Heart left ventricle (tissue), 16 donors: ENCODE measurements around the gene SSH2. TPM values are rescaled to one million over a fixed set of nuclear protein-coding genes. Genes with fewer than 3 reads are reported as not detected.

ENCODE experiments used
- ATAC-seq, 4 donors: fragments of 200-7000 bp; cut with Tn5 transposase; one replicate each; pipeline ENCODE4 v1.9.1; 2020 to 2022; ENCODE audit warnings: moderate library complexity in 4 of 4, mild to moderate bottlenecking in 3 of 4, moderate number of reproducible peaks in 1 of 4
- DNase-seq, 5 donors: peaks; one replicate each; pipeline ENCODE4 v3.0.0-alpha.2; 2020
- H3K27ac ChIP-seq, 12 donors: fragments of 200-600 bp; sonication (generic) in 4 of 12; one replicate each; pipeline versions ENCODE4 v1.5.0 to v1.8.0; 2016 to 2022; ENCODE audit warnings: mild to moderate bottlenecking in 2 of 12
- H3K27me3 ChIP-seq, 9 donors: fragments of 200-600 bp; sonication (generic) in 2 of 9; one replicate each; pipeline versions ENCODE4 v1.5.1 to v1.8.0; 2016 to 2022; ENCODE audit warnings: mild to moderate bottlenecking in 3 of 9
- H3K36me3 ChIP-seq, 9 donors: fragments of 200-600 bp; sonication (generic) in 2 of 9; one replicate each; pipeline versions ENCODE4 v1.5.0 to v1.8.0; 2018 to 2022; ENCODE audit warnings: mild to moderate bottlenecking in 2 of 9
- H3K4me1 ChIP-seq, 12 donors: fragments of 200-600 bp; sonication (generic) in 4 of 12; one replicate each; pipeline versions ENCODE4 v1.5.0 to v1.8.0; 2016 to 2022; ENCODE audit warnings: mild to moderate bottlenecking in 3 of 12
- H3K4me3 ChIP-seq, 12 donors: fragments of 200-600 bp; sonication (generic) in 4 of 12; one replicate each; pipeline versions ENCODE4 v1.5.0 to v1.8.0; 2017 to 2022; ENCODE audit warnings: mild to moderate bottlenecking in 9 of 12, moderate library complexity in 4 of 12
- H3K9me3 ChIP-seq, 12 donors: fragments of 200-600 bp; sonication (generic) in 4 of 12; one replicate each; pipeline versions ENCODE4 v1.5.0 to v1.8.0; 2016 to 2022; ENCODE audit warnings: mild to moderate bottlenecking in 1 of 12
- POLR2A ChIP-seq, 2 donors: fragments of 450-650 bp; IDR thresholded peaks; one replicate each; pipeline ENCODE4 v1.6.1; 2017; ENCODE audit warnings: antibody characterized with exemption in 2 of 2, mild to moderate bottlenecking in 2 of 2, moderate library complexity in 2 of 2
- WGBS, 4 donors: extraction: QIAGEN DNeasy Blood & Tissue Kit in 2 of 4; methylation state at CpG; one replicate each; pipeline versions ENCODE4 v1.1.5 to v1.1.7; 2013 to 2018; 5-methylcytosine and 5-hydroxymethylcytosine counted together
- intact Hi-C, 10 donors: fragments of 100-400 bp; cut with DNase I; formaldehyde crosslinking; loops; one replicate each; pipeline versions ENCODE4 v1.11.1 to v1.14.2; 2022
- polyA plus RNA-seq, 2 donors: library from polyadenylated mRNA; stranded (reverse); fragments of 200-250 nt; gene quantifications; one replicate each; pipeline ENCODE4 v1.2.3, GENCODE V29; 2013
- total RNA-seq, 9 donors: library from RNA; depleted of rRNA in 2 of 9; stranded (reverse); fragments of >200 nt in 2 of 9; fragmentation: NEBNext Ultra II Directional in 3 of 9; extraction: Animal tissue kit (Norgen Biotek cat#: 25700) in 3 of 9; gene quantifications; one replicate each; pipeline versions ENCODE4 v1.1.0 to v1.2.4, GENCODE V29; 2016 to 2023
- TF ChIP-seq, protein P1 (sequence below), 12 donors: fragments of 200-600 bp; sonication (generic) in 4 of 12; IDR thresholded peaks; one replicate each; pipeline versions ENCODE4 v1.5.0 to v1.8.0; 2018 to 2022; ENCODE audit warnings: antibody characterized with exemption in 12 of 12, mild to moderate bottlenecking in 5 of 12
- donor health status: ischemic (EF 13 %, LVEDD 7.1; RV severe dilation, severe dysfunction).
- donor health status: healthy with polysubstance abuse.
- donor health status: DM: no; HTN: yes; CAD: no.
- donor health status: DM: no; HTN: no; CAD: no.
- donor health status: ischemic (EF 25% LVEDD 6.9; RV normal size, moderate dysfunction).
- donor health status: ischemic (EF 25% LVEDD 5.7; RV mildly dilated, moderate dysfunction).
- donor health status: healthy.
- donor health status: DM: yes; HTN: yes; CAD: no.
- donor health status: ischemic (EF 35%, LVEDD 5.7; RV mildly dilated, moderate dysfunction).
- donor health status: nonischemic (EF 11% LVEDD 7.7; RV severe dilation, severe dysfunction).
- donor health status: DM: yes; HTN: yes; CAD: no.
- donor health status: PGD.
- donor health status: ischemic (EF 29% LVEDD 5.4; RV normal size, mild dysfunction).
- donor health status: nonischemic (EF 23%, LVEDD 6.1; RV moderate dilation, normal function).

SSH2 gene
- total and polyA plus RNA-seq, 11 donors = 20.8 to 46.7 (median 36.6) TPM

DNA sequence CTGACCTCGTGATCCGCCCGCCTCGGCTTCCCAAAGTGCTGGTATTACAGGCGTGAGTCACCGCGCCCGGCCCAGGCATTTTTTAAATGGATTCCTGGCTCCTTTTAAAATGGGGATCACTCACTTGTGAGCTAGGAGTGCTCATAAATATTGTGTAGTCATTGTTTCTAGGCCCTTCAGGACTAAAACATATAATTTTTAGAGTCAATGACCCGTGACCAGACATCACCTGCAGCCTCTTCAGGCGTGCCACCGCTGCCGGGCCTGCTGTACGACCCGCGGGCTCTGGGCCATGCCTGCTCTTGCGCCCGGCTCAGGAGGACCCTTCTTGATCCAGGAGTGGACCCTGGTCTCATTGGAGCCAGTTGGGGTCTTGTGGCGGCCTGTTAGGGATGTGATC lies 42.2 kb upstream of the SSH2 start:
- ATAC-seq (no peak), DNase-seq (no peak)
- H3K4me1 ChIP-seq = no peaks in the 10 kb centered on the region
- intact Hi-C loops = no loop called here
- no peak overlapping the region for H3K27ac ChIP-seq
- H3K36me3 ChIP-seq = no peaks in the 10 kb centered on the region
- no peak overlapping the region for H3K4me3 ChIP-seq
- TF ChIP-seq, protein P1, sequence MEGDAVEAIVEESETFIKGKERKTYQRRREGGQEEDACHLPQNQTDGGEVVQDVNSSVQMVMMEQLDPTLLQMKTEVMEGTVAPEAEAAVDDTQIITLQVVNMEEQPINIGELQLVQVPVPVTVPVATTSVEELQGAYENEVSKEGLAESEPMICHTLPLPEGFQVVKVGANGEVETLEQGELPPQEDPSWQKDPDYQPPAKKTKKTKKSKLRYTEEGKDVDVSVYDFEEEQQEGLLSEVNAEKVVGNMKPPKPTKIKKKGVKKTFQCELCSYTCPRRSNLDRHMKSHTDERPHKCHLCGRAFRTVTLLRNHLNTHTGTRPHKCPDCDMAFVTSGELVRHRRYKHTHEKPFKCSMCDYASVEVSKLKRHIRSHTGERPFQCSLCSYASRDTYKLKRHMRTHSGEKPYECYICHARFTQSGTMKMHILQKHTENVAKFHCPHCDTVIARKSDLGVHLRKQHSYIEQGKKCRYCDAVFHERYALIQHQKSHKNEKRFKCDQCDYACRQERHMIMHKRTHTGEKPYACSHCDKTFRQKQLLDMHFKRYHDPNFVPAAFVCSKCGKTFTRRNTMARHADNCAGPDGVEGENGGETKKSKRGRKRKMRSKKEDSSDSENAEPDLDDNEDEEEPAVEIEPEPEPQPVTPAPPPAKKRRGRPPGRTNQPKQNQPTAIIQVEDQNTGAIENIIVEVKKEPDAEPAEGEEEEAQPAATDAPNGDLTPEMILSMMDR (IDR thresholded peaks at IDR 0.05) = no peak
- TF ChIP-seq POLR2A (IDR thresholded peaks at IDR 0.05) = no peak
- no peaks in the 10 kb centered on the region for H3K27me3 ChIP-seq
- 90 to 97% (median 96%) methylated on average over 17 to 18 of the region's 18 CpGs for WGBS, 4 donors
- no peaks in the 10 kb centered on the region for H3K9me3 ChIP-seq

DNA sequence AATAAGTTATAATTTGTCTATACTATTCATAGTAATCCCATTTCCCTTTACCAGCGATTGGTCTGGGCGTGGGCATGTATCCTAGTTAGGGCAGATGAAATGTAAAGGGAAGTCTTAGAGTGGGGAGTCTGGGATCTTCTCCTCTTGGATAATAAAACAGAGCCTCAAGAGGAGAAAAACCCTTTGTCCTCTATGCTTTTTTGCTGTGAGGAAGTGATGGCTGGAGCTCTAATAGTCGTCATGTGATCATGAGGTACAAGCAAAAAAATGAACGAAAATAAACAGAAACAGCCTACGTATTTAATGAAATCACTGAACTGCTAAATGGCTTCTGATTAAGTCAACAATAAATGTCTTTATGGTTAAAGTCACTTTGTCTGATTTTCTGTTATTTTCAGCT lies 38.2 kb upstream of the SSH2 start:
- DNase-seq = no peak
- Histone ChIP-seq H3K27me3 (no peaks in the 10 kb centered on the region), H3K4me3 (no peak overlapping the region), H3K36me3 (no peaks in the 10 kb centered on the region), H3K27ac (no peak overlapping the region), H3K4me1 (no peaks in the 10 kb centered on the region), H3K9me3 (peaks cover 0 to 9% (median 0%) of the 10 kb centered on the region in 12 donors)
- ATAC-seq = no peak
- 79 to 88% (median 85%) methylated on average over 5 of the region's 5 CpGs for WGBS, 4 donors
- intact Hi-C loops = no loop called here
- TF ChIP-seq, protein P1 (IDR thresholded peaks at IDR 0.05) = no peak
- TF ChIP-seq POLR2A (IDR thresholded peaks at IDR 0.05) = no peak

DNA sequence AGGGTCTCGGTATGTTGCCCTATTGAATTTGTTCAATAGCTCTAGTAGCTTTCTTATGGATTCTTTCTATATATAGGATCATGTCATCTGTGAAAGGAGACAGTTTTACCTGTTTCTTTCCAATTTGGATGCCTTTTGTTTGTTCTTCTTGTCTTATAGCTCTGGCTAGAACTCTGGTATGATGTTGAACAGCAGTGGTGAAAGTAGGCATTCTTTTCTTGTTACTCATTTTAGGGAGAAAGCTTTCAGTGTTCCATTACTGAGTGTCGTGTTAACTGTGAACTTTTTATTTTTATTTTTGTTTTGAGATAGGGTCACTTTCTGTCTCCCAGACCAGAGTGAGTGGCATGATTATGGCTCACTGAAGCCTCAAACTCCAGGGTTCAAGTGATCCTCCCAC lies 32.6 kb upstream of the SSH2 start:
- Histone ChIP-seq H3K4me1 (no peaks in the 10 kb centered on the region), H3K27me3 (no peaks in the 10 kb centered on the region), H3K4me3 (no peak overlapping the region), H3K27ac (no peak overlapping the region), H3K9me3 (peaks cover 0 to 16% (median 0%) of the 10 kb centered on the region in 12 donors), H3K36me3 (no peaks in the 10 kb centered on the region)
- ATAC-seq = no peak
- 89 to 94% (median 92%) methylated on average over 2 of the region's 2 CpGs for WGBS, 4 donors
- no peak for DNase-seq
- intact Hi-C loops = no loop called here
- TF ChIP-seq POLR2A (IDR thresholded peaks at IDR 0.05) = no peak
- TF ChIP-seq, protein P1 (IDR thresholded peaks at IDR 0.05) = no peak

DNA sequence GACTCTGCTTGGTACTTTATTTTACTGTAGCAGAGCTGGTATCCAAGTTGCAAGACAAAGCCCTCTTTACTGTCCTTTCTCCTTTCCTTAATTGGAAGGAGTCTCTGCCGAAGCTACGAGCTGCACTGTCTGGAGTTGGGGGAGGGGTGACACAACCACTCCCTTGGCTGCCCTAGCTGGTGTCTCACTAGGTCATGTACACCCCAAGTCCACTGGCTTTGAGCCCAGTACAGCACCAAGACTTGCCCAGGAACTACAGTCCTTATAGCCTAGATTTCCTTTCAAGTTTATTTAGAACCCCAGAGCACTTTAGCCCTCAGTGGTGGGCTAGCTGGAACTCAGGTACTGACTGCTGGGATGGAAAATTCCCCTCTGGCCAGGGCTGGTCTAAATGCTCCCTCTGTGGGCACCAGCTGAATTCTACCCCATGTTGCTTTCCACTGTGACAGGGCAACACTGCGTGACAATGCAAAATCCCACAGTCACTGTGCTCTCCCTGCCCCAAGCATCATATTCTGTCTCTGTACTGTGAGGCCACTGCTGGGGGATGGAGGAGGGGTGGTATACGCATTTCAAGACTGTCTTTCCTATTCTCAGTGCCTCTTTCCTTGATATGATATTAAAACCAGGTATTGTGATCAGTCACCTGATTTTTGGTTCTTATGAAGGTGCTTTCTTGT lies 29.8 kb upstream of the SSH2 start:
- no peak overlapping the region for H3K27ac ChIP-seq
- no peaks in the 10 kb centered on the region for H3K36me3 ChIP-seq
- no peak for ATAC-seq
- intact Hi-C loops = no loop called here
- H3K9me3 ChIP-seq = peaks cover 0 to 16% (median 0%) of the 10 kb centered on the region in 12 donors
- no peaks in the 10 kb centered on the region for H3K4me1 ChIP-seq
- no peak overlapping the region for H3K4me3 ChIP-seq
- WGBS, 4 donors = 59 to 89% (median 66%) methylated on average over 2 to 4 of the region's 4 CpGs
- H3K27me3 ChIP-seq = no peaks in the 10 kb centered on the region
- TF ChIP-seq POLR2A (IDR thresholded peaks at IDR 0.05) = no peak
- TF ChIP-seq, protein P1 (IDR thresholded peaks at IDR 0.05) = no peak
- no peak for DNase-seq
